HG03558 (cell line): ENCODE measurements around the gene OR10A6.

Experiments used
- ATAC-seq: cut with Tn5 transposase; IDR thresholded peaks from one replicate; pipeline ENCODE4 v1.9.1; 2021; ENCODE audit warnings: moderate number of reproducible peaks; ENCODE audit not compliant: unreplicated experiment; ENCODE audit errors: extremely low read depth

Gene OR10A6

DNA sequence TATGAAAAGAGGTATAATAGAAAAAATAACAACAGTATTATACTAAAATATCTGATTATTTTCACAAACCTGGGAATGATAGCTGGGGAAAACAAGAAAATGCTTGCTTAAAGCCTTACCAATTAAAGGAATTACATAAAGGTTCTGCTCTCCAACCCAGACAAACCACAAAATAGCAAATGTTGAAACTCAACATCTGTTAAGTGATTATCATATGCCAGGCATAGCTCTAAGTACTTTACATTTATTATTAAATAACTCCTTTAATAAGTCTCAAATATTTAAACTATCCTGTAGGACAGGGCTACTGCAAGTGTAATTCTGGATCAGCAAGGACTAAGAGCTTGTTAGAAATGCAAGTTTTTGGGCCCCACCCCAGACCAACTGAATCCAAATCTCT lies 20.1 kb downstream of the OR10A6 start:
- ATAC-seq, result no peak

DNA sequence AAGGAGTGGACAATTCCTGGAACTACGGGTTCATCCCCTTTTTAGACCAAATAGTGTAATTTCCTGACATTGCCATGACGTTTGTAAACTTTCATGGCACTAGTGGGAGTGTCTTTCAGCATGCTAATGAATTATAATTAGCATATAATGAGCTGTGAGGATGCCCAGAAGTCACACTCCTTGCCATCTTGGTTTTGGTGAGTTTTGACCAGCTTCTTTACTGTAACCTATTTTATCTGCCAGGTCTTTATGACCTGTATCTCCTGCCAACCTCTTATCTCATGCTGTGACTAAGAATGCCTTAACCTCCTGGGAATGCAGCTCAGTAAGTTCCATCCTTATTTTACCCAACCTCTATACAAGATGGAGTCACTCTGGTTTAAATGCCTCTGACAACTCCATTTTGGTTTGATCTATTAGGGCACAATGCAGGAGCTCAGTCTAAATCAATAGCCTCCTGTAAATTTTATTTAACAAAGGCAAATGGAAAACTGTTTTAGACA lies 20.7 kb downstream of the OR10A6 start:
- no peak for ATAC-seq

DNA sequence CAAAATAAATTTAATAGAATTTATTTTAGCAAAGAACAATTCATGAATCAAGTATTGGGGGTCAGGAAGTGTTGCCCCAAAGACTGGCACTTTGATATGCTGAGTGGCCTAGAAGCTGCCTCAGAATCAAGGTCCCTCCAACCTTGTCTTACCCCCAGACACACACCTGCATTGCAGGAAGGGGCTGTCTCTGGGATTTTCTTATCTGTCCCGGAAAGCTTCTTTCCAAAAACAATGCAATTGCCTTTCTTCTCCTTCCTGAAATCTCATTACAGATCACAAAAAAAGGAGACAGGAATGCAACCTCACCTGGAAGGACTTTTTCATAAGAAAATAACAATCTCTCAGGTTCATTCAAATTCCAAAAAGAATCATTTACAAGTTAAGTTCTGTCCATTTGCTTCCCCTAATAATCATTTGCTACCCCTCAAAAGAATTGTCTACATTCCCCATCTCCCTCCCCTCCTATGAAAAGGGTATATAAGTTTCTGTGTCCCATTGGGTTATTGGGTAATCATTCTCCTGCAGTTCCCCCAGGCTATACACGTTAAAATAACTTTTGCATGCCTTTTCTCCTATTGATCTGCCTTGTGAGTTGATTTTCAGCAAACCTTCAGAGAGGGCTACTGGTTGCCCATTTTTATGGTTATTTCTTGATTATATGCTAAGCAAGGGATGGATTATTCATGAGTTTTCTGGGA lies 21.3 kb downstream of the OR10A6 start:
- ATAC-seq, result no peak

DNA sequence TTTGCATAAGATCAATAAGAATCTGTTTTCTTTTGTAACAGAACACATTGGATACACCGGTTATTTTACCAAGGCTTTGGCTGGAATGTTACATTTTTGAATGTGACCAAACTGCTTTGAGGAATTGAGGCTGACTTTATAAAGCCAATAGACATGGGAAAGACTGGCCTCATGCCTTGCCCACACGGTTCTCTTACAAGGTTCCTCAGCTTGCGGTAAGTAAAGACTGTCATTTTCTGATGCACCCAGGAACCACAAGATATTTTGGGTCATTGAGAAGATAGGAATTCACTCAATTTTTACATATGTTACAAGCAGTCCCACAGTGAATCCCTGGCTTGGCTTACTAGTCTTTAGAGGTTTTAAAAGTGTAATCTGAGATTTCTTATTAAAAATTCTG lies 23.9 kb downstream of the OR10A6 start:
- ATAC-seq, result no peak

DNA sequence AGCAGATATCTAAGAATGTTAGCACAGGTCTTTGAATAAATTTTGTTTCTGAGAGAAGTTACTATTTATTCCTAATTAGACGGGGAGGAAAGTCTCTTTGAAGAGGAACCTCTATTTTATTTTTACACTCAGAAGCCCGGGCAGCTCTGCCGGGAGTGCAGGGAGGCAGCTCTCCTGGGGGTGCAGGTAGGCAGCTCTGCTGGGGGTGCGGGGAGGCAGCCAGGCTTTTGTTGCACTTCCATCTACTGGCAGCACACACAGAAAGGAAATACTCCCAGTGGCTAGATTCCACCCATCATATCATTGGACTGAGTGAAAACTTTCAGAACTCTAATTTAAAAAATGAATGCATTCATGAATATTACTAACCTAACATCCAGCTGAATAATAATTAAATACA lies 24.6 kb downstream of the OR10A6 start:
- no peak for ATAC-seq

DNA sequence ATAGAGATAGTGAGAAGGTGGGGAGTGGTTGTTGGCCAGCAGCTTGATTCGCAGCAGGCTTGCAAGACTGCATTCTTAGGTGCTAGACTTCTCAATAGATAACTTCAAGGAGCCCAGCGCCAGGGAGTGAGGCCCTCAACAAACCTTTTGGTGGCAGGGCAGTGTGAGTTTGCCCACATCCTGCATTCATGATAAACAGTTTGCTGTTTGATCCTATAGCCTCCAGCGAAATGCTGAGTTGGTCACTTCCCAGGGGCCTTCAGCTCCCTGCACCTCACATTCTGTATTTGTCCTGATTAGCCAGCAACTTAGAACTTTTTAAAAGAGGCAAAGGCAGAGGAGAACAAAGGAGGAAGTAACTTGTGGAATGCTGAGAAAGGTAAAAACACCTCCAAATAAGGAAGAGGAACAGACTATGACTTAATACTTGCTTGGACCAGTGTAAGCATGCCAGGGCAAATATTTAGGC lies 25.1 kb downstream of the OR10A6 start:
- no peak for ATAC-seq

DNA sequence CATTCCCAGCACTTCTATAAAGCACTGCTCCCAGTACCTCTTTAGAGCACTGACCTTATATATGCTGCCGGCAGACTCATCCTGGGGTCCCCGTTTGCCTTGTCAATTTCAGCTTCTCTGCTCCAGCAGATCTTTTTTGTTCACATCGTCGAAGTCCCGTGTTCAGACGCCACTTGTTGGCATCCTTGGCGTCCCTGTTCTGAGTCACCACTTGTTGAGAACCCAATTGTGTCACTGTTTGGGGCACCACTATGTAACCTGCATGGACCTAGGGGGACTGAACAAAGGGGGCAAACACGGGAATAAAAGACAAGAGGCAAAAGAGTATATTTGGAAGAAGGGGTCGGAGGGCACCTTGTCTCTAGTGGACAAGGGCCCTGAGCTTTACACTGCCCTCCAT lies 25.5 kb downstream of the OR10A6 start:
- no peak for ATAC-seq

DNA sequence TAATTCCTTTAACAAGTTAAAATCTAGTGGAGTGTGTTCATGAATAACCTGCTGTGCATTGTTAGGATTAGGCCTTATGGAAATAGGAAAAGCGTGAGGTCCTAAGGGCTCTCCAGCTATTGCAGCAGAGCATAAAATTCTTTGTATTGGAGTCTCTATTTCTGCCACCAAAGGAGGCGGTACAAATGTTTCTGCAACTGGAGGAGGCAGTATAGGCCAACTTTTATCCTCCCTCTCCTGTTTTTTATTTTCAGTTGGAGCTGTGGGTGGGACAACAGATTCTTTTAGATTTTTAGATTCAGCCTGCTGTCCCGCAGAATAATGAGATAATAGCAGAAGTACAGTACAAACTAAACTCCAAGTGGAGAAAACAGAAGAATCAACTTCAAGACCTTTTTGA lies 26.2 kb downstream of the OR10A6 start:
- ATAC-seq, result no peak

DNA sequence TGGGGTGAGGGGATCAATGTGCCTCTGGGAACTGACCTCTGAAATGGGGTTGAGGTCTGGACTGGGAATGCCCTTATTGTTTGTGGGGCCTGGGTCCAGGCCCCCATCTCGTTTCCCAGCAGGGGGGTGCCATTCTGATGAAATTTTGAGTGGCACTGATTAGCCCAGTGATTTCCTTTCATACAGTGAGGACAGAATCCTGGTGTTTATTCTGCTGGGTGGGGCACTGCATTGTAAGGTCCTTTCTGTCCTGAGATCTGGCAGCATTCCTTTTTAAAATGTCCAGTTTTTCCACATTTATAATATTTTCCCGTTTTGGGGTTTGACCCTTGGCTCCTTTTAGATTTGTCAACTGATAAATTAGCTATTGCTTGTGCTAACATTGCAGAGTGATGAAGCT lies 27.1 kb downstream of the OR10A6 start:
- no peak for ATAC-seq

DNA sequence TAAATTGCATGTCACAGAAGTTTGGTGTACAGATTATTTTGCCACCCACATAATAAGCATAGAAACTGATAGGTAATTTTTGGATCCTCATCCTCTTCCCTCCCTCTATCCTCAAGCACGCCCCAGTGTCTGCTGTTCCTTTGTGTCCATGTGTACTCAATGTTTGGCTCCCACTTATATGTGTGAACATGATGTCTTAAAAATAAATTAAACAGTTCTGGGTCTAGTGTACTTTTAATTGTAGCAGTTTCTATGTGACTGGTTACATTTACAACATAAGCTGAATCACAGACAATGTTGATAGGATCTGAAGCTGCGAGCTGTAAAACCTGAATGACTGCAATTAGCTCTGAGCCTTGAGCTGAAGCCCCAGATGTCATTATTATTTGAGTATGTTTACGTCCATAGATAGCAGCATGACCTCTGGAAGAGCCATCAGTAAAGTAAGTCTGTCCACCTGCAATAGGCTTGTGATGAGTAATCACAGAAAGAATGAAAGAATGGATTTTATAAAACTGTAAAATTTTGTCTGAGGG lies 29.7 kb downstream of the OR10A6 start:
- no peak for ATAC-seq

DNA sequence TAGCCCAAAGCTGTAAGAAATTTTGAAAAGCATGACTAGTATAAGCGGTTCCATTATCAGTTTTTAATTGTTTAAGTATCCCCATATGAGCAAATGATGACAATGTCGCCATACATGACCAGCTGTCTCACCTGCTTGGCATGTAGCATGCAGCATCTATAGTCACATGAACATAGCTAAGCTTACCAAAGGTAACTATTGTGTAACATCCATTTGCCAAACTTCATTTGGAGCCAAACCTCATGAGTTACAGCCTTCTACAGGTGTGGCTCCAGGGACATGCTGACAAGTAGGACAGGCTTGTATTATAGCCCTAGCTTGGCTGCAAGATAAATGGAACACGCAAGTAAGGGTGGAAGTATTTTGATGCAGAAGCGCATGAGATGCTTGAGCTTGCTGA lies 30.4 kb downstream of the OR10A6 start:
- ATAC-seq, result no peak

DNA sequence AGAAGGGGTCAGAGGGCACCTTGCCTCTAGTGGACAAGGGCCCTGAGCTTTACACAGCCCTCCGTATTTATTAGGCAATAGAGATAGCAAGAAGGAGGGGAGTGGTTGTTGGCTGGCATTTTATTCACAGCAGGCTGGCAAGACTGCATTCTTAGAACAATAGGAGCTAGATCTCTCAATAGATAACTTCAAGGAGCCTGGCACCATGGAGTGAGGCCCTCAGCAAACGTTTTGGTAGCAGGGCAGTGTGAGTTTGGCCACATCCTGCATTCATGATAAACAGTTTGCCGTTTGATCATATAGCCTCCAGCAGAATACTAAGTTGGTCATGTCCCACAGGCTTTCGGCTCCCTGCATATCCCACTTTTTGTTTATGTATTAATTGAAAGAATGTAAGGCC lies 31.6 kb downstream of the OR10A6 start:
- ATAC-seq, result no peak

DNA sequence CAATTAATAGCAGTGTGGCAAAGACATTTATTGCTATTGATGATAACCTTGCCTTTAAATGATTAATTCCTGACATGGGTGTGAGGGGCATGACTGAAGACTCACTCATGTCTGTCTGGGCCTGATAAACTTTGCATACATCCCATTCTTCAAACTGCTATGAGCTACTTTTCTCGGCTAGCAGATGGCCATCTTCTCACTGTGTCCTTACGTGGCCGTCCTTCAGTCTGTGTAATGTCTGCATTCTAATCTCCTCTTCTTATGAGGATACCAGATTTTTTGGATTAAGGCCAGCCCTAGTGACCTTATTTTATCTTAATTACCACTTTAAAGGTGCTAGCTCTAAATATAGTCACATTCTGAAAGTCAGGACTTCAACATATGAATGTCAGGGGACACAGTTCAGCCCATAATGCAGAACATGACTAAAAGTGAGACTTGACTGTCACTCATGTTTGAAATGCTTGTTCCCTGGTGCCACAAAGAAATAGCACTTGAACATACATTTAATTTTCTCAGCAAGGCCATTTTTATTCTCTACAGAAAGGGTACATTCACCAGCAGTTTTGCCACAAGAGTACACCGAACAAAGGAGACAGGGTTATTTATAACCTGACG lies 32.3 kb downstream of the OR10A6 start:
- no peak for ATAC-seq

DNA sequence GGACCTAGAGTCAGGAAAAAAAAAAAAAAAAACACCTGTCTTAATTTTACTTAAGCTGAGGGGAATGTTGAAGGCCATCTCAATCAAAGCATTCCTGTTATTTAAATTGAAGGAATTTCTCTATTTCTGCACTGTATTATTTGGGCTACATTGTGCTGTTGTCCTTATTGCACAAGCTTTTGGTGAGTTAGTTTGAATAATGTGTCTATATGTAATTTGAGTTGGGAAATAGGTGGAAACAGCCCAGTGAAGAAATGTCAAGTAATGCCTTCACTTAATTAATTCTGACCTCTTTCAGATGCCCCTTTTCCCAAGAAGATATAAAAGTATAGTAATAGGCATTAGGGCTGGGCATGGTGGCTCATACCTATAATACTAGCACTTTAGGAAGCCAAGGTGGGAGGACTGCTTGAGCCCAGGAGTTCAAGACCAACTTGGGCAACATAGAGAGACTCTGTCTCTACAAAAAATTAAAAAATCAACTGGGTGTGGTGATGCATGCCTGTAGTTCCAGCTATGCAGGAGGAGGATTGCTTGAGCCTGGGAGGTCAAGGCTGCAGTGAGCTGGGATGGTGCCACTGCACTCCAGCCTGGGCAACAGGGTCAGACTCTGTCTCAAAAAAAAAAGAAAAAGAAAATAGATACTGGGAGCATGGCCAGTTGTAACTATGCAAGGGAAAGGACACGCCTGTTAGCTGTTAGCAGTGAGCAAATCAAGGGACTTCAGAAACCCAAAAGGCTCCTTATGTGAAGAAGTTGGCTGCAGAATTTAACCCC lies 34.9 kb downstream of the OR10A6 start:
- no peak for ATAC-seq

DNA sequence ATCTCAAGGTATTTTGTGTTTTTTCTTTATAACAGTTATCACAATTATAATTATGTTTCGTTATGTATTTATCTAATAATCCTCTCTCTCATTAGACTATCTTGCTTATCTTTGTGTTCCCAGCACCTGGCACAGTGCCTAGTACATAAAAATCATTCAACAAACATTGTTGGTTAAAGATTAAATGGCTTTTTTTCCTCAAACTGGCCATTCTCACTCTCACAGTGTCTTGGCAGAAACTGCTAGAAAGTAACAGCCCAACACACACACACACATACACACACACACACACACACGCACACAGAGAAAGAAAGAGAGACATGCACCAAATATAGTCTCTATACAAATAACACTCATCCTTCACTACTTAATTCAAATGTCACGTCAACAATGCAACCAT lies 36.8 kb downstream of the OR10A6 start:
- ATAC-seq, result no peak

DNA sequence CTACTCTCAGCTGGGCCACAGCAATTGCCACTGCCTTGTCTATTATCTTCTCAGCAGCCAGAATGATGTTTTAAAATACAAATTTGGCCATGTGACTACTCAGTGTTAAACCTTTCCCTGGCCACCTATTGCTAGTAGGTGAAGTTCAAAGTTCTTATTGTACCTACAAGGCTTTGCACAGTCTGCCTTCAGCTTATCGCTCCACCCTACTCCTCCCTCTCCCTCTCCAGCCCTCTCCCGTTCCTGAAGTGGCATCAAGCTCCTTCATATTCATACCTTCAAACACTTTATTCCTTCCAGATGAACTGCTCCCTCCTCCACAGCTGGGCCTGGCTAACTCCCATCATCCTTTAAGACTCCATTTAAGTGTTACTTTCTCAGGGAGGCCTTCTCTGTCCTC lies 37.3 kb downstream of the OR10A6 start:
- ATAC-seq, result no peak

DNA sequence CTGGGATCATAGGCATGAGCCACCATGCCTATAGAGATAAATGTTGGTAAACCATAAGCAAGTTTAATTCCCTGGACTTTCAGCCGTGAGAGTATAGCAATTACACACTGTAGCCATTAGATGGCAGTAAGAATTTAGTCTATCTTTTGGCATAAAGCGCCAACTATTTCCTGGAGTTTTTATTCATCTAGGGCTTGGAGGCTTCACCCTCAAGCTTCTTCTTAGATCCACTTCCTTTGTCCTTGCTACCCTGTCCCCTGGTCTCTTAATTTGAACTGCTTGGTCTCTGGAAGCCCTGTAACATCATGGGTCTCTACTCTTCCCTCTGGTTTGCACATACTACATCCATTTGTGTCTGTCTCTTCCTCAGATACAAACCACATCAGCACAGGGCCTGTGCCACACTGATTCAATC lies 38.2 kb downstream of the OR10A6 start:
- peak; percentile 50 for ATAC-seq

DNA sequence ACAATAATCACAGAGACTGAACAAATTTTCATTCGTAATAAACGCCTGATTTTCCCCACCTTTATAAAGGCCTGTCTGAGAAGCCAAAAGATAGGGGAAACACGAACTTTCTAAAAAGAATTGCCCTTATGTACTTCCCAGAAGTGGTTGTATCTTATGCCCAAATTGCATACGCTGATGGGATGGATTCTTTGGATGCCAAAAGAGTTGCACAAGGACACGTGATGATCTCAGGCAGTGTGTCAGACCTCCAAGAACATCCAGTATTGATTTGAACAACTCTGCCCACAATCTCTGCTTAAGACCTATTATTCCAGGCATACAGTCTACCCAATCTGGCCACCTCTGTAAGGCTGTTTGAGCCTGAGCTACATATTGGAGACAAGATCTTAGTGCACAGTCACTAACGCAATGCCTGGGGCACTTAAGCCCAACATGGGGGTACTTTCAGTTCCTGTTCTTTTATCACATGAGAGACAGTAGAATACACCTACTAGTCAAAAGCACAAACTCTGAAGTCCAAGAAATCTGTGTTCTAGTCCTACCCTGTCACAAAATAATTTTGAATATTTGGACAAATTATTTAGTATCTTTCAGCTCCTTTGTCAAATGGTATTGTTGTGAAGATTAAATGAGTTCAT lies 38.9 kb downstream of the OR10A6 start:
- ATAC-seq, result peak; percentile 36

DNA sequence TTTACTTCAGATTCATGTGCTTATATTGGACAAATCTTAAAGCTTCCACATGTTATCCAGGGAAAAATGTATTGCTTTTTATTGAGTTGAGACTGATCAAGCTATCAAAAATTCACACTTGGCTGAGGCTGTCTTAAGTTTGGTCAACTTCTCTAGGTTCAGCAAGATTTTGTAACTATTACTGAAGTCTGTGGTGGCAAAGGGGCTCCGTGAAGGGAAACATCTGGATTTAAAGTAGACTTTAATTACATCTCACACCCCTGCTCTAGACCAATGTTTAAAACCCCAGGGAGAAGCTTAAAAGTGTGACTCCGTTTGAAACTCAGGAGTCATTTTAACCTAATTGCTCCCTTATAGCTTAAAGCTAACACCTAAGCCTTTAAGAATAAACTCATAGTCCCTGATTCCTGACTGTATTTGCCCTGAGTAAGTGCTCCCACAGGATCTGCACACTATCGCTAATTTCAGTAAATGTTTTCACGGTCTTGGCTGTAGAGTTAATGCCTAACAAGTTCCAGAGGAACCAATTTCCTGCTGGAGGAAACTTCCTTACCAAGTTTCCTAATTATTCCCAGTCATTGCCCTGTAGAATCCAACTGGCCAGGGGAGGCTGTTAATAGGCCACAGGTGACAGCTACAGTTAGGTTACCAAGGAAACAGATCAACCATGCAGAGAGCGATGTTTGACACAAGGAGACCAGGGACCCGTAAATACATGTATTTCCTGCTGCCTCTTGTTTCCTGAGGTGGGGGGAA lies 40.5 kb downstream of the OR10A6 start:
- ATAC-seq, result no peak

DNA sequence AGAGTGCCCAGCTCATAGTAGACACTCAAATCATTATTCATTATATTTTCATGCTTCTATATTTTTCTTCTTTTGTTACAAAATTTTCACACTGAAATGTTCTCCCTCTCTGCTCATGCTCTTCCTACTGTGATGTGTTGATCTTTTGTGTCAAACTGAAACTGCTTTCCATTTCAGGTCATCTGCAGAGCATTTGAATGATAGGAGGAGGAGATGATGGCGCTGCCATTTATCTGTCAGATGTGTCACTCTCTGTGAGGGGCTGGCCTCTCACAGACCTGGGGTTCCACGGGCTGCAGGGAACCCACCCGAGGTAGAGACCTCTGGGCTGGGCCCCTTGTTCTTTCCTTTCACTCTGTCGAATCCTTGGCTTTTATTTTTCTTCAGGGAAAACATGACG lies 41.1 kb downstream of the OR10A6 start:
- no peak for ATAC-seq
